Measurements from ENCODE around the gene RASGEF1B.

The RASGEF1B gene

DNA sequence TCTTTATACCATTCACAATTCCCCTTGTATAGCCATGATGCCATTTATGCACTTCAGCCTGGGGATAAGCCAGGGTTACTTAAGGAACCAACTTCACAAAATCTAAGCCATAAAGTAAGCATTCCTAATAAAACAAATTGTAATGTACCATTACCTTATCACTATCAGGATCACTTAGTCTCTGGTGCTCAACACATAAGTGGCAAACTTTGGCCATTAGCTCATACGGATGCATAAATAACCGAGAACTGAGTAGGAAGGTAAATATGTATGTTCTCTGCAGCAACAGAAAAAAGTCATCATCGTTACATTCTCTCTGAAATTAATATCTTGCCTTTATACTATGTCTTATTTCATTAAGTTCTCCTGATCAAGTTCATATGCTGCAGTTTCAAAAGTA lies 14.4 kb downstream of the RASGEF1B start:
- Histone ChIP-seq H3K9me3 (ENCODE audit: insufficient read depth, low read length) (no peaks in the 10 kb centered on the region), H3K27ac (ENCODE audit: low read depth, low read length) (no peak overlapping the region), H4K20me1 (ENCODE audit: low read depth, low read length) (no peaks in the 10 kb centered on the region), H3K79me2 (ENCODE audit: insufficient read depth, low read length) (peaks cover 42% of the 10 kb centered on the region), H3F3A (ENCODE audit: insufficient read depth) (no peaks in the 10 kb centered on the region), H3K36me3 (ENCODE audit: low read length) (no peaks in the 10 kb centered on the region), H3K9me2 (replicated peaks; ENCODE audit: insufficient read depth, low read length) (no peaks in the 10 kb centered on the region), H3K9ac (ENCODE audit: low read length) (no peak overlapping the region), H3K4me2 (ENCODE audit: low read depth, low read length, poor library complexity, severe bottlenecking) (no peak overlapping the region), H3K27me3 (ENCODE audit: low read length) (no peaks in the 10 kb centered on the region), H2AFZ (ENCODE audit: low read depth, low read length, severe bottlenecking) (no peak overlapping the region), H3K4me3 (ENCODE audit: insufficient read depth, low read length, poor library complexity, severe bottlenecking) (no peak overlapping the region)
- TF ChIP-seq, protein P1, sequence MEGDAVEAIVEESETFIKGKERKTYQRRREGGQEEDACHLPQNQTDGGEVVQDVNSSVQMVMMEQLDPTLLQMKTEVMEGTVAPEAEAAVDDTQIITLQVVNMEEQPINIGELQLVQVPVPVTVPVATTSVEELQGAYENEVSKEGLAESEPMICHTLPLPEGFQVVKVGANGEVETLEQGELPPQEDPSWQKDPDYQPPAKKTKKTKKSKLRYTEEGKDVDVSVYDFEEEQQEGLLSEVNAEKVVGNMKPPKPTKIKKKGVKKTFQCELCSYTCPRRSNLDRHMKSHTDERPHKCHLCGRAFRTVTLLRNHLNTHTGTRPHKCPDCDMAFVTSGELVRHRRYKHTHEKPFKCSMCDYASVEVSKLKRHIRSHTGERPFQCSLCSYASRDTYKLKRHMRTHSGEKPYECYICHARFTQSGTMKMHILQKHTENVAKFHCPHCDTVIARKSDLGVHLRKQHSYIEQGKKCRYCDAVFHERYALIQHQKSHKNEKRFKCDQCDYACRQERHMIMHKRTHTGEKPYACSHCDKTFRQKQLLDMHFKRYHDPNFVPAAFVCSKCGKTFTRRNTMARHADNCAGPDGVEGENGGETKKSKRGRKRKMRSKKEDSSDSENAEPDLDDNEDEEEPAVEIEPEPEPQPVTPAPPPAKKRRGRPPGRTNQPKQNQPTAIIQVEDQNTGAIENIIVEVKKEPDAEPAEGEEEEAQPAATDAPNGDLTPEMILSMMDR (IDR thresholded peaks at IDR 0.05; ENCODE audit: insufficient read depth, low read length, poor library complexity, severe bottlenecking): no peak
- TF ChIP-seq EZH2phosphoT487 (conservative IDR thresholded peaks at IDR 0.05; ENCODE audit: low read length): no peak

DNA sequence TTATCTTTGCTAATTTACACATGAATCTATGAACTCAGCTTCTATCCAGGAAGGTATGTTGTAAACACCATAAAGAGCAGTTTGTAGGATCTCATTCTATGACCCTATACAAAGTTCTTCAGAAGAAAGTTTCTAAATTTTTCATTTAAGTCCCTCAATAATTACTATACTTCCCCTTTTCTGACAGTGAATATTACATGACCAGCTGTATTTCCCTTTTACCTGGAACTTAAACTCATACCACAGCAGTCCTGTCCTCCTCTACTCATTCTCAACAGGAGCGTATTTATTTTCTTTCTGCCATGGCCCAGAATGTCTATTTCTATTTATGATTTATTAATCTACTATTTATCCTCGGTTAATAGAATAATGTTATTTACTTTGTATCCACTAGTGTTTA lies 15.8 kb downstream of the RASGEF1B start:
- no peaks in the 10 kb centered on the region for H3K9me3 ChIP-seq (ENCODE audit: insufficient read depth, low read length)
- no peaks in the 10 kb centered on the region for H4K20me1 ChIP-seq (ENCODE audit: low read depth, low read length)
- no peak overlapping the region for H3K4me2 ChIP-seq (ENCODE audit: low read depth, low read length, poor library complexity, severe bottlenecking)
- H3K27me3 ChIP-seq (ENCODE audit: low read length): no peaks in the 10 kb centered on the region
- no peaks in the 10 kb centered on the region for H3K36me3 ChIP-seq (ENCODE audit: low read length)
- no peak overlapping the region for H3K4me3 ChIP-seq (ENCODE audit: insufficient read depth, low read length, poor library complexity, severe bottlenecking)
- no peak overlapping the region for H2AFZ ChIP-seq (ENCODE audit: low read depth, low read length, severe bottlenecking)
- TF ChIP-seq, protein P1 (IDR thresholded peaks at IDR 0.05; ENCODE audit: insufficient read depth, low read length, poor library complexity, severe bottlenecking): no peak
- no peaks in the 10 kb centered on the region for H3K9me2 ChIP-seq (replicated peaks; ENCODE audit: insufficient read depth, low read length)
- no peaks in the 10 kb centered on the region for H3F3A ChIP-seq (ENCODE audit: insufficient read depth)
- no peak overlapping the region for H3K27ac ChIP-seq (ENCODE audit: low read depth, low read length)
- peaks cover 27% of the 10 kb centered on the region for H3K79me2 ChIP-seq (ENCODE audit: insufficient read depth, low read length)
- H3K9ac ChIP-seq (ENCODE audit: low read length): no peak overlapping the region

DNA sequence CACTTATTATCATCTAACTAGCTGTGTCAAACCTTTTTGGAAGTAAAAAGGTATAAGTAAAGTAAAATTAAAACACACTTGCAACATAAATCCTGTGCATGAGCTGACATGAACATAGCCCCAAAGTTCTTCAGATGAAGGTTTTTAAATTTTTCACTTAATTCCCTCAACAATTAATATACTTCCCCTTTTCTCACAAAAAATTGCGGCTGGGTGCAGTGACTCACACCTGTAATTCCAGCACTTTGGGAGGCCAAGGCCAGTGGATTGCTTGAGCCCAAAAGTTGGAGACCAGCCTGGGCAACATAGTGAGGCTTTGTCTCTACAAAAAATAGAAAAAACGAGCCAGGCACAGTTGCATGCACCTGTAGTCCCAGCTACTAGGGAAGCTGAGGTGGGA lies 16.8 kb downstream of the RASGEF1B start:
- Histone ChIP-seq H3K79me2 (ENCODE audit: insufficient read depth, low read length) (peaks cover 18% of the 10 kb centered on the region), H3K9me3 (ENCODE audit: insufficient read depth, low read length) (no peaks in the 10 kb centered on the region), H3K9ac (ENCODE audit: low read length) (no peak overlapping the region), H3K27ac (ENCODE audit: low read depth, low read length) (no peak overlapping the region), H3K27me3 (ENCODE audit: low read length) (no peaks in the 10 kb centered on the region), H2AFZ (ENCODE audit: low read depth, low read length, severe bottlenecking) (no peak overlapping the region), H3K9me2 (replicated peaks; ENCODE audit: insufficient read depth, low read length) (no peaks in the 10 kb centered on the region), H3F3A (ENCODE audit: insufficient read depth) (no peaks in the 10 kb centered on the region), H3K4me3 (ENCODE audit: insufficient read depth, low read length, poor library complexity, severe bottlenecking) (no peak overlapping the region), H4K20me1 (ENCODE audit: low read depth, low read length) (no peaks in the 10 kb centered on the region), H3K36me3 (ENCODE audit: low read length) (no peaks in the 10 kb centered on the region), H3K4me2 (ENCODE audit: low read depth, low read length, poor library complexity, severe bottlenecking) (no peak overlapping the region)
- TF ChIP-seq, protein P1 (IDR thresholded peaks at IDR 0.05; ENCODE audit: insufficient read depth, low read length, poor library complexity, severe bottlenecking): no peak
- no peak for TF ChIP-seq EZH2phosphoT487 (conservative IDR thresholded peaks at IDR 0.05; ENCODE audit: low read length)

- Histone ChIP-seq H3K27ac (ENCODE audit: low read depth, low read length) (no peak overlapping the region), H2AFZ (ENCODE audit: low read depth, low read length, severe bottlenecking) (no peak overlapping the region)
Measured at GRCh38 chr4:81454499-81454898, 17.2 kb downstream of the RASGEF1B start.

More at GRCh38 chr4:81454499-81454898, 17.2 kb downstream of the RASGEF1B start:
- H3K9me3 ChIP-seq (ENCODE audit: insufficient read depth, low read length): no peaks in the 10 kb centered on the region
- no peak overlapping the region for H3K4me3 ChIP-seq (ENCODE audit: insufficient read depth, low read length, poor library complexity, severe bottlenecking)
- TF ChIP-seq, protein P1 (IDR thresholded peaks at IDR 0.05; ENCODE audit: insufficient read depth, low read length, poor library complexity, severe bottlenecking): no peak
- TF ChIP-seq EZH2phosphoT487 (conservative IDR thresholded peaks at IDR 0.05; ENCODE audit: low read length): no peak
- H4K20me1 ChIP-seq (ENCODE audit: low read depth, low read length): no peaks in the 10 kb centered on the region
- H3K9ac ChIP-seq (ENCODE audit: low read length): no peak overlapping the region
- no peaks in the 10 kb centered on the region for H3K27me3 ChIP-seq (ENCODE audit: low read length)
- no peaks in the 10 kb centered on the region for H3F3A ChIP-seq (ENCODE audit: insufficient read depth)
- no peak overlapping the region for H3K4me2 ChIP-seq (ENCODE audit: low read depth, low read length, poor library complexity, severe bottlenecking)
- peaks cover 13% of the 10 kb centered on the region for H3K79me2 ChIP-seq (ENCODE audit: insufficient read depth, low read length)
- no peaks in the 10 kb centered on the region for H3K36me3 ChIP-seq (ENCODE audit: low read length)
- no peaks in the 10 kb centered on the region for H3K9me2 ChIP-seq (replicated peaks; ENCODE audit: insufficient read depth, low read length)
